ENCODE results near the gene DHRS1. TPM values are rescaled to one million over a fixed set of nuclear protein-coding genes. Genes with fewer than 3 reads are reported as not detected.
A peak's percentile ranks its signal among the peaks of the same experiment; 100 is the strongest.
"Not testable (repeated sequence)": the region's sequence is repeated elsewhere in the genome, so short reads cannot be mapped to it uniquely, and the experiment has no call there.

DHRS1 gene
- total RNA-seq, 4 donors from 2014 or later, result 49.0 to 101 (median 82.1) TPM

- no peak for TF ChIP-seq POLR2A (IDR thresholded peaks at IDR 0.05)
- 94% methylated on average over 3 of the region's 3 CpGs for WGBS
- no peak for DNase-seq (ENCODE audit: low spot score in 2 of 2)
- Histone ChIP-seq H3K36me3 (peaks cover 8% of the 10 kb centered on the region), H3K4me3 (no peak overlapping the region), H3K4me1 (peaks cover 10% of the 10 kb centered on the region), H3K27ac (no peak overlapping the region), H3K27me3 (no peaks in the 10 kb centered on the region), H3K9me3 (no peaks in the 10 kb centered on the region)
These were observed 52.8 kb downstream of the DHRS1 start for GRCh38 chr14:24246765-24247212.

- H3K4me3 ChIP-seq; DNase-seq (ENCODE audit: low spot score in 2 of 2); H3K27me3 ChIP-seq; H3K27ac ChIP-seq; H3K9me3 ChIP-seq: not testable (repeated sequence)
- 95% methylated on average over 11 of the region's 11 CpGs for WGBS
- Histone ChIP-seq H3K36me3 (peaks cover 10% of the 10 kb centered on the region), H3K4me1 (peaks cover 25% of the 10 kb centered on the region)
These were observed 54.2 kb downstream of the DHRS1 start for GRCh38 chr14:24245350-24245749.

GRCh38 chr14:24243336-24243836 is 56.2 kb downstream of the DHRS1 start:
- no peak for DNase-seq (ENCODE audit: low spot score in 2 of 2)
- Histone ChIP-seq H3K27me3 (no peaks in the 10 kb centered on the region), H3K9me3 (no peaks in the 10 kb centered on the region), H3K4me1 (peaks cover 41% of the 10 kb centered on the region), H3K27ac (peak overlapping the region; percentile 100), H3K36me3 (peaks cover 24% of the 10 kb centered on the region), H3K4me3 (peak overlapping the region; percentile 80)
- TF ChIP-seq EP300 (IDR thresholded peaks at IDR 0.05), result no peak
- no peak for TF ChIP-seq CTCF (IDR thresholded peaks at IDR 0.05)
- TF ChIP-seq POLR2AphosphoS5 (IDR thresholded peaks at IDR 0.05), result no peak
- no peak for TF ChIP-seq POLR2A (IDR thresholded peaks at IDR 0.05)
- WGBS, result 51% methylated on average over 10 of the region's 10 CpGs

- peaks cover 39% of the 10 kb centered on the region for H3K36me3 ChIP-seq
- peak; percentile 96 for DNase-seq (ENCODE audit: low spot score in 2 of 2)
- H3K27me3 ChIP-seq, result no peaks in the 10 kb centered on the region
- no peaks in the 10 kb centered on the region for H3K9me3 ChIP-seq
- WGBS, result under 1% methylated on average over 24 of the region's 39 CpGs
- H3K27ac ChIP-seq, result peak overlapping the region; percentile 100
- H3K4me3 ChIP-seq, result peak overlapping the region; percentile 80
- TF ChIP-seq POLR2A (IDR thresholded peaks at IDR 0.05) (no peak), CTCF (IDR thresholded peaks at IDR 0.05) (peak; percentile 22 to 68)
- H3K4me1 ChIP-seq, result peaks cover 41% of the 10 kb centered on the region
These were observed 57.6 kb downstream of the DHRS1 start for GRCh38 chr14:24241829-24242443.

Other genes starting within 250 kb of the DHRS1 start
- 10 to 100 TPM in 1 of 4 donors, 1 to 10 TPM in 3; 5.9 to 11.2 (median 7.7) TPM for gene CARMIL3, start 247.8 kb downstream of the DHRS1 start, total RNA-seq
- not detected for gene CPNE6, start 228.2 kb downstream of the DHRS1 start, total RNA-seq
- 10 to 100 TPM in 3 of 4 donors, 1 to 10 TPM in 1; 9.2 to 25.1 (median 14.4) TPM for gene PCK2, start 205.5 kb downstream of the DHRS1 start, total RNA-seq
- 10 to 100 TPM; 64.2 to 71.7 (median 68.3) TPM for gene DCAF11, start 185.0 kb downstream of the DHRS1 start, total RNA-seq
- gene NRL, start 184.8 kb downstream of the DHRS1 start, total RNA-seq, result 1 to 10 TPM; 2.2 to 2.9 (median 2.3) TPM
- 1 to 10 TPM in 3 of 4 donors, not detected in 1; 1.7 to 3.4 (median 2.3) TPM for gene FITM1, start 169.1 kb downstream of the DHRS1 start, total RNA-seq
- gene PSME1, start 163.6 kb downstream of the DHRS1 start, total RNA-seq, result 100 to 1,000 TPM in 2 of 4 donors, 10 to 100 TPM in 2; 72.3 to 113 (median 91.1) TPM
- gene EMC9, start 158.2 kb downstream of the DHRS1 start, total RNA-seq, result 10 to 100 TPM; 10.9 to 22.0 (median 14.1) TPM
- 10 to 100 TPM; 39.3 to 75.2 (median 47.0) TPM for gene PSME2, start 153.2 kb downstream of the DHRS1 start, total RNA-seq
- gene RNF31, start 152.3 kb downstream of the DHRS1 start, total RNA-seq, result 10 to 100 TPM; 62.3 to 97.2 (median 70.6) TPM
- 10 to 100 TPM; 31.1 to 45.2 (median 37.5) TPM for gene IRF9, start 138.5 kb downstream of the DHRS1 start, total RNA-seq
- 10 to 100 TPM in 2 of 4 donors, 1 to 10 TPM in 2; 2.5 to 17.2 (median 10.2) TPM for gene REC8, start 127.7 kb downstream of the DHRS1 start, total RNA-seq
- 10 to 100 TPM; 43.0 to 90.5 (median 58.0) TPM for gene IPO4, start 111.0 kb downstream of the DHRS1 start, total RNA-seq
- gene TM9SF1, start 104.3 kb downstream of the DHRS1 start, total RNA-seq, result 10 to 100 TPM; 38.1 to 58.3 (median 53.4) TPM
- not detected for gene TSSK4, start 94.1 kb downstream of the DHRS1 start, total RNA-seq
- 10 to 100 TPM; 47.2 to 86.3 (median 63.6) TPM for gene CHMP4A, start 86.3 kb downstream of the DHRS1 start, total RNA-seq
- gene MDP1, start 83.7 kb downstream of the DHRS1 start, total RNA-seq, result 10 to 100 TPM; 10.9 to 18.2 (median 11.5) TPM
- gene NEDD8, start 67.4 kb downstream of the DHRS1 start, total RNA-seq, result 100 to 1,000 TPM in 3 of 4 donors, 10 to 100 TPM in 1; 54.7 to 137 (median 104) TPM
- gene GMPR2, start 66.9 kb downstream of the DHRS1 start, total RNA-seq, result 10 to 100 TPM; 25.4 to 49.7 (median 47.8) TPM
- gene TINF2, start 57.2 kb downstream of the DHRS1 start, total RNA-seq, result 10 to 100 TPM; 43.0 to 61.0 (median 54.3) TPM
- 100 to 1,000 TPM; 127 to 144 (median 130) TPM for gene TGM1, start 36.6 kb downstream of the DHRS1 start, total RNA-seq
- 10 to 100 TPM; 50.4 to 65.9 (median 53.1) TPM for gene RABGGTA, start 28.2 kb downstream of the DHRS1 start, total RNA-seq
- 10 to 100 TPM; 19.8 to 31.2 (median 21.2) TPM for gene NOP9, start 70 bp upstream of the DHRS1 start, total RNA-seq
- gene CIDEB, start 8.2 kb upstream of the DHRS1 start, total RNA-seq, result 10 to 100 TPM; 23.4 to 32.7 (median 31.7) TPM
- gene LTB4R2, start 10.4 kb upstream of the DHRS1 start, total RNA-seq, result 100 to 1,000 TPM; 131 to 184 (median 156) TPM
- gene LTB4R, start 11.7 kb upstream of the DHRS1 start, total RNA-seq, result 100 to 1,000 TPM in 2 of 4 donors, 10 to 100 TPM in 2; 83.1 to 137 (median 117) TPM
- 10 to 100 TPM in 2 of 4 donors, 1 to 10 TPM in 2; 3.9 to 33.2 (median 13.9) TPM for gene ADCY4, start 35.3 kb upstream of the DHRS1 start, total RNA-seq
- gene RIPK3, start 40.2 kb upstream of the DHRS1 start, total RNA-seq, result 10 to 100 TPM in 2 of 4 donors, 1 to 10 TPM in 2; 6.8 to 13.7 (median 11.1) TPM
- 10 to 100 TPM; 10.8 to 25.3 (median 12.2) TPM for gene NFATC4, start 68.4 kb upstream of the DHRS1 start, total RNA-seq
- 10 to 100 TPM; 18.5 to 43.6 (median 29.8) TPM for gene NYNRIN, start 99.2 kb upstream of the DHRS1 start, total RNA-seq
- gene CBLN3, start 129.9 kb upstream of the DHRS1 start, total RNA-seq, result 1 to 10 TPM in 1 of 4 donors, under 1 TPM in 2, not detected in 1; 0.30 to 2.6 (median 0.93) TPM
- 100 to 1,000 TPM in 1 of 4 donors, 10 to 100 TPM in 3; 56.7 to 145 (median 84.3) TPM for gene KHNYN, start 130.2 kb upstream of the DHRS1 start, total RNA-seq
- 10 to 100 TPM; 30.1 to 82.3 (median 38.6) TPM for gene SDR39U1, start 143.0 kb upstream of the DHRS1 start, total RNA-seq
- not detected for gene CMA1, start 208.5 kb upstream of the DHRS1 start, total RNA-seq

Measured in suprapubic skin (tissue), 4 donors.